ENCODE data around the gene CHD1L.

- TF ChIP-seq CTCF (IDR thresholded peaks at IDR 0.05; ENCODE audit: low read length) (no peak), EZH2phosphoT487 (IDR thresholded peaks at IDR 0.05; ENCODE audit: low read length) (no peak)
Observed at GRCh38 chr1:147208619-147209018, 33.9 kb upstream of the CHD1L start.

Data from MM.1S (cell line).